ENCODE data around the gene SUFU. TPM values are rescaled to one million over a fixed set of nuclear protein-coding genes. Genes with fewer than 3 reads are reported as not detected.

Gene SUFU
- total and polyA plus RNA-seq, 2 of the 8 experiments (the other 6 are each of a cell fraction or from before 2014, with no cell fraction given): 7.0 to 10.8 TPM

- Histone ChIP-seq H3K23ac (ENCODE audit: insufficient read length) (no peak overlapping the region), H2AFZ (ENCODE audit: low read length) (no peak overlapping the region), H4K5ac (ENCODE audit: insufficient read length, low read depth, low read length) (no peak overlapping the region), H3K23me2 (ENCODE audit: low read depth, low read length) (no peaks in the 10 kb centered on the region), H2BK15ac (ENCODE audit: low read length) (no peak overlapping the region), H3K4me1 (replicated peaks in 1 of 4; ENCODE audit: control insufficient read depth in 3 of 4, insufficient read depth in 4 of 4, low read length in 3 of 4) (peaks cover 0 to 39% (median 31%) of the 10 kb centered on the region in 4 experiments; a peak in 6 of 7 replicates), H3K14ac (ENCODE audit: insufficient read length) (no peak overlapping the region), H3K4me2 (ENCODE audit: insufficient read depth in 1 of 2, low read depth in 2 of 2, low read length in 2 of 2) (no peak overlapping the region), H4K20me1 (replicated peaks in 1 of 2; ENCODE audit: control insufficient read depth in 1 of 2, insufficient read depth in 2 of 2, low read length in 2 of 2) (peaks cover 7 to 18% of the 10 kb centered on the region in 2 experiments), H3K9me3 (ENCODE audit: insufficient read depth in 2 of 2, low read depth in 1 of 2, low read length in 1 of 2) (no peaks in the 10 kb centered on the region), H2AK5ac (ENCODE audit: low read depth, low read length) (no peak overlapping the region), H2BK5ac (ENCODE audit: low read depth, low read length) (no peak overlapping the region), H3K4ac (replicated peaks; ENCODE audit: insufficient read length, low read depth, low read length) (no peak overlapping the region), H3K36me3 (ENCODE audit: control insufficient read depth in 2 of 4, insufficient read depth in 4 of 4, low read length in 3 of 4) (peaks cover 7 to 22% (median 11%) of the 10 kb centered on the region in 4 experiments; a peak in 5 of 8 replicates), H3K79me1 (ENCODE audit: low read depth, low read length) (peaks cover 20% of the 10 kb centered on the region), H3K27me3 (replicated peaks in 1 of 4; ENCODE audit: control insufficient read depth in 3 of 4, extremely low read depth in 1 of 4, insufficient read depth in 3 of 4, low read length in 3 of 4) (no peaks in the 10 kb centered on the region), H2BK120ac (replicated peaks; ENCODE audit: low read depth, low read length) (no peak overlapping the region), H4K8ac (ENCODE audit: extremely low read depth, insufficient read depth, low read length) (no peak overlapping the region), H3K4me3 (ENCODE audit: extremely low read depth in 1 of 4, insufficient read depth in 2 of 4, low read depth in 3 of 4, low read length in 4 of 4) (no peak overlapping the region), H3K18ac (ENCODE audit: extremely low read depth, low read length) (no peak overlapping the region), H2BK20ac (ENCODE audit: low read length) (no peak overlapping the region), H3K27ac (ENCODE audit: low read depth, low read length) (no peak overlapping the region), H3K9ac (replicated peaks in 1 of 4; ENCODE audit: extremely low read depth in 1 of 4, low read depth in 3 of 4, low read length in 3 of 4) (no peak overlapping the region), H4K91ac (replicated peaks; ENCODE audit: insufficient read length, low read length) (no peak overlapping the region), H3K79me2 (ENCODE audit: control insufficient read depth in 1 of 2, insufficient read depth in 2 of 2, low read length in 2 of 2) (peaks cover 0 to 55% of the 10 kb centered on the region in 2 experiments; a peak in 2 of 4 replicates), H3K56ac (replicated peaks; ENCODE audit: insufficient read length, low read depth, low read length) (no peak overlapping the region), H2BK12ac (ENCODE audit: low read depth, low read length) (no peak overlapping the region)
- FAIRE-seq (no peak), DNase-seq (ENCODE audit: low read depth in 1 of 2, low spot score in 2 of 2) (no peak)
- TF ChIP-seq JUND (IDR thresholded peaks at IDR 0.05; ENCODE audit: low read length) (no peak), CTBP2 (IDR thresholded peaks at IDR 0.05; ENCODE audit: borderline replicate concordance, insufficient read depth, insufficient read length, low read length) (no peak), ZNF274 (IDR thresholded peaks at IDR 0.05; ENCODE audit: borderline replicate concordance, extremely low read depth, low read length) (no peak)
- POLR2A ChIA-PET (ENCODE audit: partially characterized antibody): interaction anchor here (1.2 to 1.3 kb wide), 2 partner anchors 8 to 51 kb away, joined by 4 to 5 read pairs; partner anchors contain the start of gene TRIM8
- WGBS, 2 experiments (ENCODE audit: extremely low coverage in 1 of 2, insufficient coverage in 1 of 2, insufficient read length in 1 of 2, insufficient replicate concordance in 2 of 2, low coverage in 1 of 2, low lambda C conversion rate in 2 of 2, missing lambda C conversion rate in 1 of 2): 86% methylated on average over 1 of the region's 1 CpG; no CpG with 5 or more reads in 1 of the 2 experiments
- CTCF ChIA-PET (ENCODE audit: partially characterized antibody): interaction anchor here (0.9 to 13.0 kb wide), 6 partner anchors 12 to 58 kb away, joined by 3 to 145 read pairs (median 12); no protein-coding TSS in a partner anchor
These were observed 149.3 kb downstream of the SUFU start for GRCh38 chr10:102653060-102653459.

Measured in H1 (cell line).